Body of pancreas (tissue), 4 donors: ENCODE data around the gene ADAMTSL4. TPM values are rescaled to one million over a fixed set of nuclear protein-coding genes. Genes with fewer than 3 reads are reported as not detected.

ENCODE experiments used
- ATAC-seq: fragments of 150-250 bp; one replicate; pipeline ENCODE4 v1.9.1; 2016
- DNase-seq, 4 donors: peaks; one replicate each; pipeline ENCODE4 v3.0.0-alpha.2; 2019
- H3K27ac ChIP-seq, 4 donors: fragments of 200-600 bp; sonication (generic); 1 replicate in 3 of 4; 2 replicates in 1 of 4; pipeline versions ENCODE4 v1.5.1 to v1.6.1; 2016 to 2019; ENCODE audit warnings: mild to moderate bottlenecking in 1 of 4, mixed read lengths in 1 of 4, moderate library complexity in 1 of 4
- H3K27me3 ChIP-seq, 2 donors: fragments of 200-600 bp; sonication (generic); one replicate each; pipeline ENCODE4 v1.6.0; 2016; ENCODE audit warnings: mild to moderate bottlenecking in 1 of 2
- H3K36me3 ChIP-seq, 2 donors: fragments of 200-600 bp; sonication (generic); replicated peaks in 1 of 2; 2 replicates each; pipeline ENCODE4 v1.5.1; 2016; ENCODE audit warnings: low read depth in 2 of 2; ENCODE audit not compliant: insufficient read depth in 1 of 2
- H3K4me1 ChIP-seq: fragments of 200-600 bp; sonication (generic); one replicate; pipeline ENCODE4 v1.6.0; 2016
- H3K4me3 ChIP-seq, 2 donors: fragments of 200-600 bp; sonication (generic); 1 replicate in 1 of 2; 2 replicates in 1 of 2; pipeline ENCODE4 v1.5.1; 2016 to 2019
- H3K9me3 ChIP-seq, 3 donors: fragments of 200-600 bp; sonication (generic); 1 replicate in 2 of 3; 2 replicates in 1 of 3; pipeline ENCODE4 v1.5.1; 2016
- CTCF ChIP-seq, 7 experiments: fragments of 450-650 bp in 4 of 7; fragments of 200-600 bp in 3 of 7; sonication (generic) in 3 of 7; IDR thresholded peaks; one replicate each; pipeline ENCODE4 v1.5.1; 2016 to 2019; ENCODE audit warnings: antibody characterized with exemption in 7 of 7
- POLR2A ChIP-seq, 3 donors: fragments of 450-650 bp; IDR thresholded peaks; one replicate each; pipeline ENCODE4 v1.6.1; 2016; ENCODE audit warnings: antibody characterized with exemption in 3 of 3, mild to moderate bottlenecking in 2 of 3
- WGBS, 2 donors: methylation state at CpG; one replicate each; pipeline ENCODE4 v1.1.5; 2017; 5-methylcytosine and 5-hydroxymethylcytosine counted together
- intact Hi-C: fragments of 100-400 bp; cut with DNase I; formaldehyde crosslinking; loops from one replicate; pipeline ENCODE4 v1.15.1; 2023
- total RNA-seq, 2 donors: library from RNA; depleted of rRNA; stranded (reverse); fragments of >200 nt; gene quantifications; one replicate each; pipeline ENCODE4 v1.1.0, GENCODE V29; 2016

The ADAMTSL4 gene
- total RNA-seq, 2 donors from 2014 or later: 4.7 to 7.6 TPM

GRCh38 chr1:150521196-150521968 is 27.8 kb upstream of the ADAMTSL4 start:
- Histone ChIP-seq H3K27ac (no peak overlapping the region), H3K9me3 (no peaks in the 10 kb centered on the region), H3K27me3 (no peaks in the 10 kb centered on the region), H3K4me1 (peaks cover 9% of the 10 kb centered on the region), H3K4me3 (no peak overlapping the region), H3K36me3 (no peaks in the 10 kb centered on the region)
- ATAC-seq (no peak), DNase-seq (no peak)
- 61 to 63% methylated on average over 1 of the region's 1 CpG for WGBS, 2 donors
- intact Hi-C loops: no loop called here
- TF ChIP-seq POLR2A (IDR thresholded peaks at IDR 0.05): no peak
- TF ChIP-seq CTCF (IDR thresholded peaks at IDR 0.05): no peak

- Histone ChIP-seq H3K4me1 (peaks cover 13% of the 10 kb centered on the region), H3K9me3 (no peaks in the 10 kb centered on the region), H3K36me3 (no peaks in the 10 kb centered on the region), H3K27ac (no peak overlapping the region), H3K27me3 (no peaks in the 10 kb centered on the region), H3K4me3 (no peak overlapping the region)
- ATAC-seq (no peak), DNase-seq (no peak)
- intact Hi-C loops: no loop called here
- no peak for TF ChIP-seq POLR2A (IDR thresholded peaks at IDR 0.05)
- no peak for TF ChIP-seq CTCF (IDR thresholded peaks at IDR 0.05)
- 87 to 92% methylated on average over 3 of the region's 3 CpGs for WGBS, 2 donors
These were observed 23.9 kb upstream of the ADAMTSL4 start for GRCh38 chr1:150525348-150525747.

GRCh38 chr1:150528196-150528595 is 21.0 kb upstream of the ADAMTSL4 start:
- intact Hi-C loops: no loop called here
- no peak overlapping the region for H3K4me3 ChIP-seq
- H3K27me3 ChIP-seq: no peaks in the 10 kb centered on the region
- peak overlapping the region in 2 of 4 donors; percentile 72 to 83 for H3K27ac ChIP-seq
- TF ChIP-seq POLR2A (IDR thresholded peaks at IDR 0.05): no peak
- no peak for TF ChIP-seq CTCF (IDR thresholded peaks at IDR 0.05)
- WGBS, 2 donors: 88 to 89% methylated on average over 1 of the region's 1 CpG
- H3K9me3 ChIP-seq: no peaks in the 10 kb centered on the region
- peaks cover 36% of the 10 kb centered on the region for H3K4me1 ChIP-seq
- no peak for DNase-seq
- H3K36me3 ChIP-seq: no peaks in the 10 kb centered on the region
- no peak for ATAC-seq

DNA sequence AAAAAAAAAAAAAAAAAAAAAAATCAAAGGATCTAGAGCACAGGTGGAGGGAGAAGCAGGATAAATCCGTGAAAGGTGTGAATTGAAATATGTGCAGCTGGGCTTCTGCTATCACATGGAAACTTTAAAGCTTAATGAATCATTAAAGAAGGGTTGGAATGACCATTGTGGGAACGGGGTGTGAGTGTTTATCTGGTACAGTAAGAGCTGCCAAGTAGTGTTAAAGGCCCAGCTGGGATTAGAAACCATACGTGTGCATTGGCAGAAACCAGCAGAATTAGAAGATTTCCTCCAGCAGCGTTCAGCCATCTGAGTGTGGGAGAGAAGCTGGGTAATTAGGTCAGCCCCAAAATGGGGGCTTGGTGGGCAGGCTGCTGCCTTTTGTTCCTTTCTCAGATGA is 20.2 kb upstream of the ADAMTSL4 start:
- WGBS, 2 donors: 6 to 12% methylated on average over 4 of the region's 4 CpGs
- DNase-seq: peak in 3 of 4 donors; percentile 50 to 73 (median 62)

More for the DNA sequence above, 20.2 kb upstream of the ADAMTSL4 start:
- peak overlapping the region; percentile 65 to 83 (median 74) for H3K27ac ChIP-seq
- no peaks in the 10 kb centered on the region for H3K9me3 ChIP-seq
- intact Hi-C loops: no loop called here
- TF ChIP-seq POLR2A (IDR thresholded peaks at IDR 0.05) (no peak), CTCF (IDR thresholded peaks at IDR 0.05) (no peak)
- H3K27me3 ChIP-seq: no peaks in the 10 kb centered on the region
- peaks cover 38% of the 10 kb centered on the region for H3K4me1 ChIP-seq
- no peaks in the 10 kb centered on the region for H3K36me3 ChIP-seq
- no peak overlapping the region for H3K4me3 ChIP-seq
- peak; percentile 41 for ATAC-seq
